PC-9 (cell line): ENCODE measurements around the gene USH1C. TPM values are rescaled to one million over a fixed set of nuclear protein-coding genes. Genes with fewer than 3 reads are reported as not detected.

Source experiments
- BruUV-seq: library from RNA; stranded (reverse); fragments of 400-500 nt; replicated peaks from 2 replicates; lab custom pipeline; 2021; lab: Mats Ljungman, UMichigan
- CTCF ChIA-PET: fragments of 300-600 bp; sonication (Branson Sonifier 250); formaldehyde crosslinking; loops from one replicate; lab custom pipeline; 2022; ENCODE audit warnings: antibody characterized with exemption; lab: Charles Lee
- POLR2A ChIA-PET: fragments of 300-600 bp; sonication (Branson Sonifier 250); formaldehyde crosslinking; loops from one replicate; lab custom pipeline; 2022; ENCODE audit warnings: antibody characterized with exemption; ENCODE audit not compliant: unreplicated experiment; lab: Charles Lee
- DNase-seq, 2 experiments: peaks; one replicate each; pipeline versions ENCODE4 v3.0.0 to v3.0.0-alpha.2; 2015 to 2022; ENCODE audit warnings: mixed read lengths in 1 of 2
- H2AFZ ChIP-seq: fragments of 200-600 bp; sonication (generic); 2 replicates; pipeline ENCODE4 v1.8.1; 2017; ENCODE audit warnings: antibody characterized with exemption
- H3F3A ChIP-seq: fragments of 200-600 bp; sonication (generic); 2 replicates; pipeline ENCODE4 v1.8.1; 2017; ENCODE audit warnings: antibody characterized with exemption, mild to moderate bottlenecking, low read depth; ENCODE audit not compliant: insufficient read depth
- H3K27ac ChIP-seq: fragments of 200-600 bp; sonication (generic); 2 replicates; pipeline ENCODE4 v1.6.1; 2016; ENCODE audit warnings: mixed run types
- H3K27me3 ChIP-seq: fragments of 200-600 bp; sonication (generic); 2 replicates; pipeline ENCODE4 v1.6.1; 2016; ENCODE audit warnings: low read depth, mixed run types; ENCODE audit not compliant: insufficient read depth
- H3K36me3 ChIP-seq: fragments of 200-600 bp; sonication (generic); 2 replicates; pipeline ENCODE4 v1.6.1; 2016; ENCODE audit warnings: low read depth, mixed run types
- H3K4me1 ChIP-seq: fragments of 200-600 bp; sonication (generic); replicated peaks from 2 replicates; pipeline ENCODE4 v1.6.1; 2016; ENCODE audit warnings: mixed run types; ENCODE audit not compliant: insufficient read depth
- H3K4me2 ChIP-seq: fragments of 200-600 bp; sonication (generic); 2 replicates; pipeline ENCODE4 v1.6.1; 2017; ENCODE audit warnings: mixed run types
- H3K4me3 ChIP-seq: fragments of 200-600 bp; sonication (generic); 2 replicates; pipeline ENCODE4 v1.6.1; 2016; ENCODE audit warnings: mixed run types
- H3K79me2 ChIP-seq: fragments of 200-600 bp; sonication (generic); 2 replicates; pipeline ENCODE4 v1.6.1; 2017; ENCODE audit warnings: low read depth, mixed run types
- H3K9me2 ChIP-seq: fragments of 200-600 bp; sonication (generic); 2 replicates; pipeline ENCODE4 v1.8.1; 2017; ENCODE audit warnings: mild to moderate bottlenecking; ENCODE audit not compliant: insufficient read depth
- H3K9me3 ChIP-seq: fragments of 200-600 bp; sonication (generic); 2 replicates; pipeline ENCODE4 v1.8.1; 2016; ENCODE audit warnings: low read depth; ENCODE audit not compliant: insufficient read depth
- H4K20me1 ChIP-seq: fragments of 200-600 bp; sonication (generic); 2 replicates; pipeline ENCODE4 v1.8.1; 2017; ENCODE audit not compliant: insufficient read depth
- CTCF ChIP-seq: fragments of 200-600 bp; sonication (generic); conservative IDR thresholded peaks from 2 replicates; pipeline ENCODE4 v1.6.1; 2017; ENCODE audit warnings: mixed run types, antibody characterized with exemption, mild to moderate bottlenecking, moderate library complexity
- EZH2 ChIP-seq: fragments of 200-600 bp; sonication (generic); IDR thresholded peaks from 2 replicates; pipeline ENCODE4 v1.8.0; 2017; ENCODE audit warnings: antibody characterized with exemption, low read depth
- intact Hi-C: fragments of 100-400 bp; cut with micrococcal nuclease; formaldehyde crosslinking; loops from one replicate; pipeline ENCODE4 v1.10.0; 2022; ENCODE audit not compliant: unreplicated experiment
- total RNA-seq: library from RNA; stranded (reverse); gene quantifications from 2 replicates; pipeline ENCODE4 v1.2.3, GENCODE V29; 2021

Gene USH1C
- total RNA-seq, 1 experiment from 2014 or later, result not detected

- intact Hi-C loops, result no loop called here
- TF ChIP-seq CTCF (no peak), EZH2 (no peak)
- no peaks in the 10 kb centered on the region for H3K4me1 ChIP-seq
- H3K27me3 ChIP-seq, result peaks cover 41% of the 10 kb centered on the region
- no peaks in the 10 kb centered on the region for H3K9me3 ChIP-seq
- no peaks in the 10 kb centered on the region for H3K9me2 ChIP-seq
- H4K20me1 ChIP-seq, result no peaks in the 10 kb centered on the region
- H3K36me3 ChIP-seq, result no peaks in the 10 kb centered on the region
- no peak overlapping the region for H3K4me3 ChIP-seq
- no peaks in the 10 kb centered on the region for H3F3A ChIP-seq
- no peaks in the 10 kb centered on the region for H3K79me2 ChIP-seq
- no TSS peak for BruUV-seq
- POLR2A ChIA-PET, result no interaction called here
- no peak overlapping the region for H2AFZ ChIP-seq
- CTCF ChIA-PET, result no interaction called here
- no peak overlapping the region for H3K4me2 ChIP-seq
- DNase-seq, result no peak
- H3K27ac ChIP-seq, result no peak overlapping the region
Observed at GRCh38 chr11:17580271-17580670, 36.1 kb upstream of the USH1C start.

GRCh38 chr11:17579451-17579850 is 35.2 kb upstream of the USH1C start:
- BruUV-seq, result no TSS peak
- POLR2A ChIA-PET, result no interaction called here
- peaks cover 44% of the 10 kb centered on the region for H3K27me3 ChIP-seq
- no peaks in the 10 kb centered on the region for H3K9me3 ChIP-seq
- intact Hi-C loops, result no loop called here
- H3K4me3 ChIP-seq, result no peak overlapping the region
- no peak overlapping the region for H3K4me2 ChIP-seq
- no peaks in the 10 kb centered on the region for H3K36me3 ChIP-seq
- no peak for DNase-seq
- no peak for TF ChIP-seq CTCF
- no peak for TF ChIP-seq EZH2
- H2AFZ ChIP-seq, result no peak overlapping the region
- H3K9me2 ChIP-seq, result no peaks in the 10 kb centered on the region
- H3K27ac ChIP-seq, result no peak overlapping the region
- H3K4me1 ChIP-seq, result no peaks in the 10 kb centered on the region
- H3K79me2 ChIP-seq, result no peaks in the 10 kb centered on the region
- no peaks in the 10 kb centered on the region for H3F3A ChIP-seq
- H4K20me1 ChIP-seq, result no peaks in the 10 kb centered on the region
- CTCF ChIA-PET, result no interaction called here

- Histone ChIP-seq H3K9me2 (no peaks in the 10 kb centered on the region), H2AFZ (no peak overlapping the region), H3K4me1 (no peaks in the 10 kb centered on the region), H3K4me2 (no peak overlapping the region), H3K36me3 (no peaks in the 10 kb centered on the region), H3K27me3 (peaks cover 44% of the 10 kb centered on the region), H3K27ac (no peak overlapping the region), H3F3A (no peaks in the 10 kb centered on the region), H3K9me3 (no peaks in the 10 kb centered on the region), H3K79me2 (no peaks in the 10 kb centered on the region), H3K4me3 (no peak overlapping the region), H4K20me1 (no peaks in the 10 kb centered on the region)
- POLR2A ChIA-PET, result no interaction called here
- TF ChIP-seq CTCF (no peak), EZH2 (no peak)
- DNase-seq, result no peak
- CTCF ChIA-PET, result no interaction called here
- BruUV-seq, result no TSS peak
- intact Hi-C loops, result no loop called here
Observed at GRCh38 chr11:17578958-17579357, 34.7 kb upstream of the USH1C start.
